ENCODE data around the gene BCHE. TPM values are rescaled to one million over a fixed set of nuclear protein-coding genes. Genes with fewer than 3 reads are reported as not detected.

Gene BCHE
- total RNA-seq, 1 donor = not detected

DNA sequence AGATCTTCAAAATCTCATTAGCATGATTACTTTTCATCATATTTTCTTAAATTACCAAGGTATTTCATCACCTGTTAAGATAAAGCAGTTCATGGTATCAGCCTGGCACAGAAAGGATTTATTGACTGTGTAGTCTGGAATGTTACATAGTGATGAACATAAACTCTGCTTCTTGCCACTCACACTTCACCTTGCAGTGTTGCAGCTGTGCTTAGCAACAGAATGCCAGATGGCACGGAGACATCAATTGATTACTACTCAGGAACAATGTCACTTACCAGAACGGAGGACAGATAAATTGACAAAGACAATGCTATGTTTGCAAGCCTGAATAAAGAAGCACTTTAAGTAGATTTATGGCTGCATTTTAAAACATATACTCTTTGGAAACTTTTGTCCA is 15.0 kb upstream of the BCHE start:
- H3K27me3 ChIP-seq (ENCODE audit: insufficient read depth, low read length) = no peaks in the 10 kb centered on the region
- H3K36me3 ChIP-seq (ENCODE audit: insufficient read depth, low read length) = no peaks in the 10 kb centered on the region
- DNase-seq (ENCODE audit: insufficient read length, low spot score, missing footprints) = no peak
- no peak overlapping the region for H3K4me2 ChIP-seq (ENCODE audit: insufficient read depth, low read length)
- no peak overlapping the region for H3K27ac ChIP-seq (ENCODE audit: low read depth, low read length)
- H3K4me1 ChIP-seq (ENCODE audit: insufficient read depth, low read length) = no peaks in the 10 kb centered on the region
- TF ChIP-seq, protein P1, sequence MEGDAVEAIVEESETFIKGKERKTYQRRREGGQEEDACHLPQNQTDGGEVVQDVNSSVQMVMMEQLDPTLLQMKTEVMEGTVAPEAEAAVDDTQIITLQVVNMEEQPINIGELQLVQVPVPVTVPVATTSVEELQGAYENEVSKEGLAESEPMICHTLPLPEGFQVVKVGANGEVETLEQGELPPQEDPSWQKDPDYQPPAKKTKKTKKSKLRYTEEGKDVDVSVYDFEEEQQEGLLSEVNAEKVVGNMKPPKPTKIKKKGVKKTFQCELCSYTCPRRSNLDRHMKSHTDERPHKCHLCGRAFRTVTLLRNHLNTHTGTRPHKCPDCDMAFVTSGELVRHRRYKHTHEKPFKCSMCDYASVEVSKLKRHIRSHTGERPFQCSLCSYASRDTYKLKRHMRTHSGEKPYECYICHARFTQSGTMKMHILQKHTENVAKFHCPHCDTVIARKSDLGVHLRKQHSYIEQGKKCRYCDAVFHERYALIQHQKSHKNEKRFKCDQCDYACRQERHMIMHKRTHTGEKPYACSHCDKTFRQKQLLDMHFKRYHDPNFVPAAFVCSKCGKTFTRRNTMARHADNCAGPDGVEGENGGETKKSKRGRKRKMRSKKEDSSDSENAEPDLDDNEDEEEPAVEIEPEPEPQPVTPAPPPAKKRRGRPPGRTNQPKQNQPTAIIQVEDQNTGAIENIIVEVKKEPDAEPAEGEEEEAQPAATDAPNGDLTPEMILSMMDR (IDR thresholded peaks at IDR 0.05; ENCODE audit: extremely low read depth, low read depth, low read length) = no peak
- H3K4me3 ChIP-seq (ENCODE audit: insufficient read depth, low read length) = no peak overlapping the region
- no peaks in the 10 kb centered on the region for H3K79me2 ChIP-seq (ENCODE audit: insufficient read depth, low read length)
- H4K20me1 ChIP-seq (ENCODE audit: insufficient read depth, low read length) = no peaks in the 10 kb centered on the region
- H2AFZ ChIP-seq (ENCODE audit: low read length) = no peak overlapping the region
- no peaks in the 10 kb centered on the region for H3K9me3 ChIP-seq (ENCODE audit: low read depth, low read length)

DNA sequence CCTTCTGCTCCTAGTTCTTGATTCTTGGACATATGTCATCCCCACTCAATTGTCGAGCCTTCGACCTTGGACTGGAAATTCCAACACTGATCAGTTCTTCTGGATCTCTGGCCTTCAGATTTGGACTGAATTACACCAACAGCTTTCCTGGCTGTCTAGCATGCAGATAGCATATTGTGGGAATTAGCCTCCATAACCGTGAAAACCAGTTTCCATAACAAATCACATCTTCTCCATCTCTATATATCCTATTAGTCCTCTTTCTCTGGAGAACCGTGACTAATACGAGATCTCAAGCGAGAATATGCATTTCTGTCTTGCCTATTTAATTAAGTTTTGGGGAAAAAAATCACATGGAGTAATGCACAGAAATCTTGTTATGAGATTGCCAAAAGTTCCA is 8.8 kb upstream of the BCHE start:
- Histone ChIP-seq H3K79me2 (ENCODE audit: insufficient read depth, low read length) (no peaks in the 10 kb centered on the region), H3K4me3 (ENCODE audit: insufficient read depth, low read length) (no peak overlapping the region), H3K4me2 (ENCODE audit: insufficient read depth, low read length) (no peak overlapping the region), H3K9me3 (ENCODE audit: low read depth, low read length) (peaks cover 4% of the 10 kb centered on the region), H2AFZ (ENCODE audit: low read length) (no peak overlapping the region), H3K36me3 (ENCODE audit: insufficient read depth, low read length) (no peaks in the 10 kb centered on the region), H3K27me3 (ENCODE audit: insufficient read depth, low read length) (no peaks in the 10 kb centered on the region), H3K27ac (ENCODE audit: low read depth, low read length) (no peak overlapping the region), H3K4me1 (ENCODE audit: insufficient read depth, low read length) (no peaks in the 10 kb centered on the region), H4K20me1 (ENCODE audit: insufficient read depth, low read length) (no peaks in the 10 kb centered on the region)
- TF ChIP-seq, protein P1 (IDR thresholded peaks at IDR 0.05; ENCODE audit: extremely low read depth, low read depth, low read length) = no peak
- DNase-seq (ENCODE audit: insufficient read length, low spot score, missing footprints) = no peak

DNA sequence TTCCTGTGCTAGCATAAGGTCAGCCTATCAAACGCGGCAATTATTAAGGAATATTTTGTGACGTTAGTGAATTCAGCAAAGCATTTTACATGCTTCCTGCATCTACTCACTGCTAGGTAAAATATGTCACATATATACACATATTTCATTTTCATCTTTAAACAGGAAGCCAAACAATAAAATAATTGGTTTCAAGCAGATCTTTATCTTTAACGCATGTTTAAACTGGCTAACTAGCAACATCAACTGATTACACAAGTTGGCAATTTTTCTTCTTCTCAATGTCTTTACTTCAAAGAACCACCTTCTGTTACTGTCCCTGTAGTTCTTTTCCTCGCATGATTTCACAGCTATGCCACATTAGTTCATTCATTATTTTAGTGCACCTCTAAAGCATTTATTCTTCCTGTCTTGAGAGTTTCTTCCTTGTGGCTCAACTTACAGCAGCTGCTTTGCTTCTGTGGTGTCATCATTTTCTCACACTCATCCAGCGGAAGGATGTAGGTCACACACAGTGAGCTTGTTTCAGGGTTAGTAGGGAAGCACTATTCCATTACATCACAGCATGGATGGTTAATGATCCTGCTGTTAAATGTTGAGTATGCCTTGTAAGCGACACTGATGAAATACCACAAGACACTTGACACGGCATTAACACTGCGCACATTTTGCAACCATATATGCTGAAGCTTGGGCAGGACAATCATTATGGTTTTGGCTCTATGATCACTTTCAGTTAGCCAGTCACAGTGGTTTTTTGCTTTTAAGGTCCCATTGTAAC is 2.3 kb upstream of the BCHE start:
- no peak for DNase-seq (ENCODE audit: insufficient read length, low spot score, missing footprints)
- Histone ChIP-seq H3K36me3 (ENCODE audit: insufficient read depth, low read length) (no peaks in the 10 kb centered on the region), H3K4me2 (ENCODE audit: insufficient read depth, low read length) (no peak overlapping the region), H3K4me3 (ENCODE audit: insufficient read depth, low read length) (no peak overlapping the region), H2AFZ (ENCODE audit: low read length) (no peak overlapping the region), H3K27me3 (ENCODE audit: insufficient read depth, low read length) (no peaks in the 10 kb centered on the region), H3K79me2 (ENCODE audit: insufficient read depth, low read length) (no peaks in the 10 kb centered on the region), H3K27ac (ENCODE audit: low read depth, low read length) (no peak overlapping the region), H3K9me3 (ENCODE audit: low read depth, low read length) (peaks cover 4% of the 10 kb centered on the region), H4K20me1 (ENCODE audit: insufficient read depth, low read length) (no peaks in the 10 kb centered on the region), H3K4me1 (ENCODE audit: insufficient read depth, low read length) (no peaks in the 10 kb centered on the region)
- TF ChIP-seq, protein P1 (IDR thresholded peaks at IDR 0.05; ENCODE audit: extremely low read depth, low read depth, low read length) = no peak

GRCh38 chr3:165837801-165838200 is 578 bp upstream of the BCHE start:
- Histone ChIP-seq H3K4me2 (ENCODE audit: insufficient read depth, low read length) (no peak overlapping the region), H4K20me1 (ENCODE audit: insufficient read depth, low read length) (no peaks in the 10 kb centered on the region), H3K27ac (ENCODE audit: low read depth, low read length) (no peak overlapping the region), H2AFZ (ENCODE audit: low read length) (no peak overlapping the region), H3K9me3 (ENCODE audit: low read depth, low read length) (peaks cover 4% of the 10 kb centered on the region), H3K79me2 (ENCODE audit: insufficient read depth, low read length) (no peaks in the 10 kb centered on the region), H3K4me3 (ENCODE audit: insufficient read depth, low read length) (no peak overlapping the region), H3K27me3 (ENCODE audit: insufficient read depth, low read length) (no peaks in the 10 kb centered on the region), H3K36me3 (ENCODE audit: insufficient read depth, low read length) (no peaks in the 10 kb centered on the region), H3K4me1 (ENCODE audit: insufficient read depth, low read length) (no peaks in the 10 kb centered on the region)
- DNase-seq (ENCODE audit: insufficient read length, low spot score, missing footprints) = no peak
- TF ChIP-seq, protein P1 (IDR thresholded peaks at IDR 0.05; ENCODE audit: extremely low read depth, low read depth, low read length) = no peak

All from osteoblast (primary cell).